ENCODE measurements around the gene MSLN.
"Not testable (repeated sequence)": the region's sequence is repeated elsewhere in the genome, so short reads cannot be mapped to it uniquely, and the experiment has no call there.

The MSLN gene

DNA sequence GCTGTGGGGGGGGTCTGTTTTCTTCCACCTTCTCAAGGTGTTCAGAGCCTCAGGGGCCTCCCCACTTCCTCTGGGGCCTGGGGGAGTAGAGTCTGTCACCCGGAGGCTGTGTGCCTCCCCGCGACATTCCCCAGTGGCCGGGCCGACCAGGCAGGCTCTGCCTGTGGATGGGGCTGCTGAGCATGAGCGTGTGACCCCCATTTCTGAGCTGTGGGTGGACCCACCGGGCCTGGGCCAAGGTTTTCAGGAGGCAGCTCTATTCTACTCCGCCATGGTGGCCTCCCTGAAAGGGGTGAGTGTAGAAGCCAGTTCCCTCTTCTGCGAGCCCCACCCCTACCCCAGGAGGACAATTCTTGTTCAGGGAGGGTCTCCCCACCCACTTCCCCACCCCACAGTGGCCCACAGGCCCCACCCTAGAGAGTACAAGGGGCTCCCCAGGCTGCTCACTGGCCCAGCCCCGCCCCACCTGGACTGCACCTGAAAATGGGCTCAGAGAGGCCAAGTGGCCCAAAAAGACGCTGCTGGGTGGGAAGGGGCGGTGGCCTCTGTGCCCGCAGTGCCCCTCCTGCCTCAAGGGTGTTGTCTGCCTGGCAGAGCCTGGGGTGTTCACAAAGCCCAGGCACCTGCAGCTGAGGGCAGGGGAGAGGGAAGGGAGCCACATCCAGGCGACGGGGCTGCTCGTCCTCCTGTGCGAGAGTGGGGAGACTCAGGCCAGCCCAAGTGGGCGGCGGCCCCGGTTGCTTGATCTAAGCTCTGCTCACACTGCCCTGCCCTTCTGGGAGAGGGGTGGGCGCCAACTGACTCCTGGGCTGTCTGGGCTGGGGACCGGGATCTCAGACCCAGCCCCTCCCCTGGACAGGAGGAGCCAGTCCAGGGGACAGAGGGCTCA is 1.3 kb downstream of the MSLN start:
- no peak for DNase-seq

DNA sequence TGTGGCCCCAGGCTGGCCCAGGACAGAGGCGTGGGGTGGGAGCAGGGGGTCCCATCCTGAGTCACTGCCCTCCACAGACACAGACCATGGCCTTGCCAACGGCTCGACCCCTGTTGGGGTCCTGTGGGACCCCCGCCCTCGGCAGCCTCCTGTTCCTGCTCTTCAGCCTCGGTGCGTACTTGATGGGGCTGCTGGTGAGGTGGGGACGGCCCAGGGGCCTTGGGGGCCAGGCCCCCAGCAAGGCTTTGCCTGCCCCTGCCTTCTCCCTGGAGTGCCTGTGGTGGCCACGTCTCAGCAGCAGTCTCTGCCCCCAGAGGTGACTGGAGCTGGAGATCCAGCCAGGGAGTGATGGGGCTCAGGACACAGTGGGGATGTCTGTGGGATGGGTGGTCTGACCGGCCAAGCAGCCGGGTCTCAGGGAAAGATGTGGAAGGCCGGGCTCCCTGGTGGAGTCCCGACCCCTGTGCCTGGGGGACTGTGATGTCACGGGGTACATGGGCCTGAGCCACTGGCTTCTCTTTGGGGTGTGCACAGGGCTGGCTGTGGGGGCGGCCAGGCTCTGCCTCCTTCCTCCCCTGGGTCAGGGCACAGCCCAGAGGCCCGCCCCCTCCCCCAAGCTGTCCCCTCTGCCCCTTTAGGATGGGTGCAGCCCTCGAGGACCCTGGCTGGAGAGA is 2.2 kb downstream of the MSLN start:
- no peak for DNase-seq

DNA sequence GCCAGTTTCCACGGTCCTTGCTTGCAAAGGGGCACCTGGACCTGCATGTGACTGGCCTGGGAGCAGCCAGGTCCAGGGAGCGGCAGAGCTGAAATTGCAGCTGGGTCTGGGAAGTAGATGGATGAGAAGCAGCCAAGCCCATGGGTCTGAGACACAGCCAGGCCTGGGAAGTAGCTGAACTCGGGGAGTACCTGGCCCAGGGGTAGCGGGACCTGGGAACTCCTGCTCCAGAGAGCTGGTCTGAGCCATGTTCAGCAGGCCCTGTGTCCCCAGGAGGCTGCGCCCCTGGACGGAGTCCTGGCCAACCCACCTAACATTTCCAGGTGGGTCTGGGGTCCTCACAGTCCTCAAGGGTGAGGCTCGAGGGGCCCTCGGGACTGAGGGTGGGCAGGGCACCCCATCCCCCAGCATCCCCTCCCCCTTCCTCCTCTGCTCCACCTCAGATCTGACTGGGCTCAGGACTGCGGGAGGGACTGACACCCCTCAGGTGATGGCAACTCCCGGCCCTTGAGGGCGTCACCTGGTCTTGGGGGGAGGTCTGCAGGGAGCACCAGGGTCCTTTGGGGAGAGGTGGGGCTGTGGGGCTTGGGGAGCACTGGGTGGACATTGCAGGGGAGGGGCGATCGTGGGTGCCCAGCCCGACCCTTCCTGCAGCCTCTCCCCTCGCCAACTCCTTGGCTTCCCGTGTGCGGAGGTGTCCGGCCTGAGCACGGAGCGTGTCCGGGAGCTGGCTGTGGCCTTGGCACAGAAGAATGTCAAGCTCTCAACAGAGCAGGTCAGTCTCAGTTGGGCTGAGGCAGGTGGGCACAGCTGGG is 3.0 kb downstream of the MSLN start:
- no peak for DNase-seq

DNA sequence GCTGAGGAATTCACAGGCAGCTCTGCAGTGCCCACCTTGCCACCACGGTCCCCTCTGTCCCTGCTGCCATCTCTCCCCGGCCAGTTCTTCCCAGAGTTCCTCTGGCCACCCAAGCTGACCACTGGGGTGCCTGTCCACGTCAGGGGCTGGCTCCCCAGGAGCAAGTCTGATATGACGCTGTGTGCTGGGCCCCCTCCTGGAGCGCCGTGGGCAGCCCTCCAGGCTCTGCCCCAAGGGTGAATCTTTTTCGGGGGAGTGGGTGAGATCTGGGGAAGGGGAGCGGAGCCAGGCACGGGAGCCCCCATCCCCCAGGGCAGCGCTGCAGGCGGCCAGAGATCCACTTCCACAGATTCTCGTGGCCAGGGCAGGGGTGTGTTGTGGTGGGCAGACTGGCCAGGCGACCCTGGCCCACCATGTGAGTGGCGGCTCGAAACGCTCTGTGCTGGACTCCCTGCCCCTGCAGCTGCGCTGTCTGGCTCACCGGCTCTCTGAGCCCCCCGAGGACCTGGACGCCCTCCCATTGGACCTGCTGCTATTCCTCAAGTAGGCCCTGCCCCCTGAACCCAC is 3.7 kb downstream of the MSLN start:
- no peak for DNase-seq

DNA sequence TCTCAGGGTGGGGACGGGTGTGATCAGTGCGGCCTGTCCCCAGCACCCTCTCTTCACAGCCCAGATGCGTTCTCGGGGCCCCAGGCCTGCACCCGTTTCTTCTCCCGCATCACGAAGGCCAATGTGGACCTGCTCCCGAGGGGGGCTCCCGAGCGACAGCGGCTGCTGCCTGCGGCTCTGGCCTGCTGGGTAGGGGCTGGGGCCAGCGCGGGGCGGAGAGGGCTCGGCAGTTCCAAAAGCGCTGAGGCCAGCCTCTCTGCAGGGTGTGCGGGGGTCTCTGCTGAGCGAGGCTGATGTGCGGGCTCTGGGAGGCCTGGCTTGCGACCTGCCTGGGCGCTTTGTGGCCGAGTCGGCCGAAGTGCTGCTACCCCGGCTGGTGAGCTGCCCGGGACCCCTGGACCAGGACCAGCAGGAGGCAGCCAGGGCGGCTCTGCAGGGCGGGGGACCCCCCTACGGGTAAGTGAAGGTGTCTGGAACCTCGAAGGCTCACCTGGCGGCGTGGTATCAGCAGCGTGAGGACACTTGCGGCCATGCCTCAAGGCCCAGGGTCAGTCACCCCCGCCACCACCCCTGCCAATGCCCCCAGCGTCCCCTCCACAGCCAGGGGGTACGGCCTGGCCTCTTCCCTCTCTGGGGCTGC is 4.4 kb downstream of the MSLN start:
- no peak for DNase-seq

DNA sequence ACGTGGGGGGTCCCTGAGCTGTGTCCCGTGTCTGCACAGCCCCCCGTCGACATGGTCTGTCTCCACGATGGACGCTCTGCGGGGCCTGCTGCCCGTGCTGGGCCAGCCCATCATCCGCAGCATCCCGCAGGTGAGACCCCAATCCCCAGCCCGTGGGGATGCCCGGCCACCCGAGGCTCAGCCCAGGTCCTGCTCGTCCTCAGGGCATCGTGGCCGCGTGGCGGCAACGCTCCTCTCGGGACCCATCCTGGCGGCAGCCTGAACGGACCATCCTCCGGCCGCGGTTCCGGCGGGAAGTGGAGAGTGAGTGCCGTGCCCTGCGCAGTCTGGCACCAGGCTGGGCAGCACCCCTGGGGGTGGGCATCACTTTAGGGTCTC is 4.9 kb downstream of the MSLN start:
- DNase-seq: no peak

DNA sequence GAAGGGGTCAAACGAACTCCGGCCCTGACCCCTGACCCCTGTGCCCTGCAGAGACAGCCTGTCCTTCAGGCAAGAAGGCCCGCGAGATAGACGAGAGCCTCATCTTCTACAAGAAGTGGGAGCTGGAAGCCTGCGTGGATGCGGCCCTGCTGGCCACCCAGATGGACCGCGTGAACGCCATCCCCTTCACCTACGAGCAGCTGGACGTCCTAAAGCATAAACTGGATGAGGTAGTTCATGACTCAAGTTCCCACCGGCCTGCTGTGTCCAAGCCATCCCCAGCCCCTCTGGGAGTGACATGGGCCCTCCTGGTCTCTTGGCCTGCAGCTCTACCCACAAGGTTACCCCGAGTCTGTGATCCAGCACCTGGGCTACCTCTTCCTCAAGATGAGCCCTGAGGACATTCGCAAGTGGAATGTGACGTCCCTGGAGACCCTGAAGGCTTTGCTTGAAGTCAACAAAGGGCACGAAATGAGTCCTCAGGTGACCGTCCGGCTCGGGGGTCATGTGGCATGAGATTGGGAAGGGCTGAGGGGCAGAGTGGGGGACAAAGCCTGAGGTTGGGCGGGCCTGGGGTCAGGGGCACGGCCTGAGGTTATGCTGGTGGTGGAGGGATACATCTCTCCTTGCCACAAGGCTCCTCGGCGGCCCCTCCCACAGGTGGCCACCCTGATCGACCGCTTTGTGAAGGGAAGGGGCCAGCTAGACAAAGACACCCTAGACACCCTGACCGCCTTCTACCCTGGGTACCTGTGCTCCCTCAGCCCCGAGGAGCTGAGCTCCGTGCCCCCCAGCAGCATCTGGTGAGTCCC is 5.7 kb downstream of the MSLN start:
- no peak for DNase-seq

DNA sequence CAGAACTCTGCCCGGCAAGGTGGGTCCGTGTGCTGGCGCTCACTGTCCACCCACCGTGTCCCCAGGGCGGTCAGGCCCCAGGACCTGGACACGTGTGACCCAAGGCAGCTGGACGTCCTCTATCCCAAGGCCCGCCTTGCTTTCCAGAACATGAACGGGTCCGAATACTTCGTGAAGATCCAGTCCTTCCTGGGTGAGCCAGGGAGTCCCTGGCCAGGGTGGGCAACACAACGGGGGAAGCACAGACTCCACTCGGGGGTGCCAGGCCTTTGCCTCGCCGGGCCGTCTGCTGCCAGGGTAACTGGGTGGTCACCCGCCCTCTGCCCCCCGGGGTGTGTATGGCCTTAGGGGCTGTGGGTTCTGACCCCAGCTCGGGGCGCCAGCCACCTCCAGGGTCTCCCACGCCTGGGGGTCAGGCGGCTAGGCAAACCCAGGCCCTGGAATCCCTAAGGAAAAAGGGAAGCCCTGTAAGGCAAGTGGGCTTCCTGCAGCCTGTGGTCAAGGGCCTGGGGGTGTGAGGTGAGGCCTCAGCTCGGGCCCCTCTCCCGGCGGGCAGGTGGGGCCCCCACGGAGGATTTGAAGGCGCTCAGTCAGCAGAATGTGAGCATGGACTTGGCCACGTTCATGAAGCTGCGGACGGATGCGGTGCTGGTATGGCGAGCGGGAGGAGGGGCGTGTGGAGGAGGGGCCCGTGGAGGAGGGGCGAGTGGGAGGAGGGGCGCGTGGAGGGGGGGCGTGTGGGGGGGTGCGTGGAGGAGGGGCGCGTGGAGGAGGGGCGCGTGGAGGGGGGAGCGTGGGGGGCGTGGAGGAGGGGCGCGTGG is 6.5 kb downstream of the MSLN start:
- DNase-seq: no peak

DNA sequence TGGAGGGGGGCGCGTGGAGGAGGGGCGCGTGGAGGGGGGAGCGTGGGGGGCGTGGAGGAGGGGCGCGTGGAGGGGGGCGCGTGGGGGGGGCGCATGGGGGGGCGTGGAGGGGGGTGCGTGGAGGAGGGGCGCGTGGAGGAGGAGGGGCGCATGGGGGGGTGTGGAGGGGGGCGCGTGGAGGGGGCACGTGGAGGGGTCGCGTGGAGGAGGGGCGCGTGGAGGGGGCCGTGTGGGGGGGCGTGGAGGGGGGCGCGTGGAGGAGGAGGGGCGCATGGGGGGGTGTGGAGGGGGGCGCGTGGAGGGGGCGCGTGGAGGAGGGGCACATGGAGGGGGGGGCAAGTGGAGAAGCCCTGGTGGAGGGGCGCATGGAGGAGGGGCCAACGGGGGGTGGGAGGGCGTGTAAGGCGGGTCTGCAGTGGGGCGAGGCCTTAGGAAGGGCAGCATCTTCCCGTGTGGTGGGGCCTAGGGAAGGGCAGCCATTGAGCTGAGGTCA is 7.3 kb downstream of the MSLN start:
- DNase-seq: no peak

DNA sequence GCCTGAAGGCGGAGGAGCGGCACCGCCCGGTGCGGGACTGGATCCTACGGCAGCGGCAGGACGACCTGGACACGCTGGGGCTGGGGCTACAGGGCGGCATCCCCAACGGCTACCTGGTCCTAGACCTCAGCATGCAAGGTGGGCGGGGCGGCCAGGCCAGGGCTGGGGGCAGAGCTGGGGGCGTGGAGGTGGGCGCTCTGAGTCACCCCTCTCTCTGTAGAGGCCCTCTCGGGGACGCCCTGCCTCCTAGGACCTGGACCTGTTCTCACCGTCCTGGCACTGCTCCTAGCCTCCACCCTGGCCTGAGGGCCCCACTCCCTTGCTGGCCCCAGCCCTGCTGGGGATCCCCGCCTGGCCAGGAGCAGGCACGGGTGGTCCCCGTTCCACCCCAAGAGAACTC is 7.9 kb downstream of the MSLN start:
- no peak for DNase-seq

DNA sequence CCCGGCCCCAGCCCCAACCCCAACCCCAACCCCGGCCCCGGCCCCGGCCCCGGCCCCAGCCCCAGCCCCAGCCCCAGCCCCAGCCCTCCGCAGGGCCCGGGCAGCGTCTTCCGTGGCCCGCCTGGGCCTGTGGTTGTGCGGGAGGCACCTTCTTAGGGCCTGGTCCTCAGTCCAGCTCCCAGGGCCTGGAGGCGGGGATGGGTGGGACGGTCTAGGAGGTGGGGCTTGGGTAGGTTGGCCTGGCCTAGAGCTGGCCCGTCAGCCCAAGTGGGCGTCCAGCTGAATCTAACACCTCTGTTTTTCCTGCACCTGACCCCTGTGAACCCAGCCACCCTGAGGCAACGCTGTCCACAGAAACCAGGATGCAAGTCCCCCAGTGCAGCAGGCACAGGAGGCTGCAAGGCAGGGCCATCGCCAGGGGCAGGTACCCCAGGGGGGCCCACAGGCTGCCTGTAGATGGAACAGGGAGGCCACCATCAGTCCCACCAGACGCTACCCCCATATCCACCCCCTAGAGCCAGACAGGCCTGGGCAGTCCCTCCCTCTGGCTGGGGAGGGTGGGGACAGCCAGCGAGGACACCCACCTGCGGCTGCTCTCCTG is 8.8 kb downstream of the MSLN start:
- no peak for DNase-seq

DNA sequence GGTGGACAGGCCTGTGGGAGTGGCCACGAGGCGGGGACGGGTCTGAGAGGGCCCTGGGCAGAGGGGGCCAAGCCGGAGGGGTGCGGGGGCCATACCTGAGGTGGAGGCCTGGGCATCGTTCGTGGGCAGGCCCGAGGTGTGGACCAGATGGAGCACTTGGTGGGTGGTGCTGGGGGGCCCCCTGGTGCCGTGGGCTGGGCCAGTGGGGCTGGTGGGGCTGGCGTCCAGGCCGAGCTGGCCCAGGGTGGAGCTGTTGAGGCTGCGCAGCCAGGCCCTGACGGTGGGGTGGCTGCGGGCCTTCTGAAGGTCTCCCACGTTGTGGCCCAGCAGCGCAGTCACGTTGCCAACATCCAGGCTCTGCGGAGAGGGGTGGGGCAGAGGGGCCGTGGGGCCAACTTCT is 9.4 kb downstream of the MSLN start:
- no peak for DNase-seq

DNA sequence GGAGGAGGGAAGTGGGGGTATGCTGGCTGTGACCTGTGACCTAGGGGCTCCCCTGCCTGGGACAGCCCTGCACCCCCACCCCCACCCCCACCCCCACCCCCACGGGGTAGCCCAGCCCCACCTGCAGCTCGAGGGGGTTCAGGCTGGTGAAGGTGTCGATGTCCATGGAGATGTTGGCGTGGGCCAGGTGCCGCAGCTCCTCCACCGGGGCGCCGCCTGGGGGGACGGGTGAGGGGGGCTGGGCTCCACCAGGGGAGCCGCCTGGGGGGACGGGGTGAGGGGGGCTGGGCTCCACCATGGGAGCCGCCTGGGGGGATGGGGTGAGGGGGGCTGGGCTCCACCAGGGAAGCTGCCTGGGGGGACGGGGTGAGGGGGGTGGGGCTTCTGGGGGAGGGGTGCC is 9.9 kb downstream of the MSLN start:
- no peak for DNase-seq

DNA sequence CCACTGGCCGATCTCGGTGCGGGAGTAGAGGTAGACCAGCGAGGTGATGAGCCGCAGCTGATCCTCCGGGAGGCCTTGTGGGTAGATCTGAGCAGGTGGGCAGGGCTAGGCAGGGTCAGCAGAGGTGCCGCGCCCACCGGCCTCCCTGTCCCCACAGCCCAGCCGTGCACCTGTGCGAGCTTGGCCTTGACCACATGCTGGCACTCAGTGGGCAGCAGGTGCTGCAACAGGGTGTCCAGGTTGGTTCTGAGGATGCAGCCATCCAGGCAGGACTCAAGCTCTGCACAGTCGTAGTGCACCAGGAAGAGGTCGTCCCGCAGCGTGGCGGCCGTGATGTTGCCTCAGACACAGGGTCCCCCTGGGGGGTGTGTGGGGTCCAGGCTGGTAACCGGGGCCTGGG is 12.4 kb downstream of the MSLN start:
- no peak for DNase-seq

DNA sequence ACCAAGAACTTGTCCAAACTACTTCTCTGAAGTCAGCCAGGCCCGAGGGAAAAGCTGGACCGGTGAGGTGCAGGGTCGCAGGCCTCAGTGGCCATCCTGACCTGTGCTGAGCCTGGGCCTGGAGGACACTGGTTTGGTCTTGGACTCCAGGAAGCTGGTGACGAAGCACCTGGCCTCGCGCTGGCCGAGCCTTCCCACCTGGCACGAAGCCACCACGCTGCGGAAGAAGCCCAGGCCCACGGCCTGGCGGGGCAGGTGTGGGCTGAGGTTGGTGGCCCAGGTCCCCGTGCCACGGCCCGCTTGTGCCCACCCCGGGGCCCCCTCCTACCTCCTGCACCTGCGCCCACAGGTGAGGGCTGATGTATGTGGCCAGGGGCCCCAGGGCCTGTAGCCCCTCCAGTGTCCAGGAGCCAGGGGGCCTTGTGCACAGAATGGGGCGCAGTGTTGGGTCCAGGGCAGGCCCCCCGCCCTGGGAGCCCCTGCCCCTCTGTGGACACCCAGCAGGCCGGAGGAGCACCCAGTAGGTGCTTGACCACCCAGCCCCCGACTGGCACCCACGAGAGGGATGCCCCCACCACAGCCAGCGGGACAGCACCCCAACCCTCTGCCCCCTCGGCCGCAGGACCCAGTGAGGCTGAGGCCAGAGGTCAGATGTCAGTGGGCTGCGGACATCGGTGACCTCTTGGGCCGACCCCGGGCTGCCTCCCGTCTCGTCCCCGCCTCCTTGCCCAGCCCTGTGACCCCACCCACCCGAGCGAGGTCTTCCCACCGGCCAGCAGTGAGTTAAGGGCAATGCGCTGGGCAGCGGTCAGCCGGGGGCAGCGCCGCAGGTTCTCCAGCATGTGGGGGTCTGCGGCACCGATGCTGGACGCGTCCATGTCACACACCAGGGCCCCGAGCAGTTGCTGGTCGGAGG is 13.8 kb downstream of the MSLN start:
- no peak for DNase-seq

DNA sequence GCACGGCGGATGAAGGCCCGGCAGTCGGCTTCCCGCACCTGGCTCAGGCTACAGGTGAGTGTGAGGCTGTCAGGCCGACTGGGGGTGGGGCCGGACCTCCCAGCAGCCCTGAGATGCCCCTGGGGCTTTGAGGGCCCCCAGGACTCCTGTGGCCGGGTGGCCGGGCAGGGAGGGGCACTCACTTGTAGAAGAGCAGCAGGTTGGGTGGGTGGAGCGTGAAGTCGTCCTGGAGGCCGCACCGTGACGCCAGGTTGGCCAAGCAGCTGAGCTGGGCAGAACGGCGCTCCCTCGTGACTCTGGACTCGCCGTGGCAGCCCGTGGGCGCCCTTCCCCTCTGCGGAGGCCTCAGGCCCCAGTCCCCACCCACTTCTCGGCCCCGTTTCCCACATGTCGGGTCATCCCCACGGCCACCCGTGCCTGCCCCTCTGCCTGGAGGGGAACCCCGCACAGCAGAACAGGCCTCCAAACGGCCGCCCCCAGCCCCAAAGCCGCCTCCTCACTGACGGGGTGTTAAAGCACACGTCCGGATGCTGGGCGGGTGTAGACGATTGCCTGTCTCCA is 14.8 kb downstream of the MSLN start:
- DNase-seq: no peak

DNA sequence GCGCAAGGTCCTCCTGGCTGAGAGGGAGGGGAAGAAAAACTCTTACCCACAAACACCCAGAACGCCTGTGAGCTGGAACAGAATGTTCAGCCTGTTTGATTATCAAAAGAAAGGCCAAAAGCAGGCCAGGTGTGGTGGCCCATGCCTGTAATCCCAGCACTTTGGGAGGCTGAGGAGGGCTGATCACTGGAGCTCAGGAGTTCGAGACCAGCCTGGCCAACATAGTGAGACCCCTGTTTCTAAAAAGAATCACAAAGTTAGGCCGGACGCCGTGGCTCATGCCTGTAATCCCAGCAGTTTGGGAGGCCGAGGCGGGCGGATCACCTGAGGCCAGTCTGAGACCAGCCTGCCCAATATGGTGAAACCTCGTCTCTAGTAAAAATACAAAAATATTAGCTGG is 15.8 kb downstream of the MSLN start:
- not testable (repeated sequence) for DNase-seq

DNA sequence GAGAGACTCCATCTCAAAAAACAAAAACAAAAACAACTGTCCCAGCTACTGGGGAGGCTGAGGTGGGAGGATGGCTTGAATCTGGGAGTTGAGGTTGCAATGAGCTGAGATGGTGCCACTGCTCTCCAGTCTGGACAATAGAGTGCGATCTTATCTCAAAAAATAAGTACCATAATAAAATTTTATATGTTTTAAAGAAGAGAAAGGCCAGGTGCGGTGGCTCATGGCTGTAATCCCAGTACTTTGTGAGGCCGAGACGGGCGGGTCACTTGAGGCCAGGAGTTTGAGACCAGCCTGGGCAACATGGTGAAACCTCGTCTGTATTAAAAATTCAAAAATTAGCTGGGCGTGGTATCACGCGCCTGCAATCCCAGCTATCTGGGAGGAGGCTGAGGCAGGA is 16.3 kb downstream of the MSLN start:
- DNase-seq: no peak

DNA sequence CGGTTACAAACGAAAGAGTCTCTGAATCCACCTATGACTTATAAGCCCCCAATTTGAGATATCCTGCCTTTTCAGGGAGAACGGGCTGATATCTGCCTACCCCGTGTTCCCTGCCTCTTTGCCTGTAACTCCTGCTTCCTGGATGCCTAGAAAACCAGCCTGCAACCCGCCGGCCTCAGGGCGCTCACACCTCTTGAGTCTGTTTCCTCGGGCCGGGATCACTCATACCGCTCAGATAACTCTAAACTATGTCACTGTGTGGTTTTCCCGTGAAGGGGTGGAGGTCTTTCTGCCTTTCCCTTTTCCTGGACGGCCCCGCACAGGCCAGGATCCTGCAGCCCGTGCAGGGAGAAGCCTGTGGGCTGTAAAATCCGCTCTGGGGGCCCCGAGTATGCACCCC is 17.3 kb downstream of the MSLN start:
- no peak for DNase-seq

Data from activated CD4-positive, alpha-beta T cell treated with anti-CD3 and anti-CD28 coated beads, Interleukin-2, amount 50 U/mL, for 4 hours (primary cell).